Hepatocyte (in vitro differentiated cells): Measurements from ENCODE around the gene BCAS1. TPM values are rescaled to one million over a fixed set of nuclear protein-coding genes. Genes with fewer than 3 reads are reported as not detected.
A peak's percentile ranks its signal among the peaks of the same experiment; 100 is the strongest.

Experiments
- DNase-seq: peaks from one replicate; pipeline ENCODE4 v3.0.0-alpha.2; 2016; ENCODE audit warnings: low spot score
- H2AFZ ChIP-seq: fragments of 200-600 bp; sonication (generic); 2 replicates; pipeline ENCODE4 v1.6.0; 2016; ENCODE audit warnings: antibody characterized with exemption, mild to moderate bottlenecking
- H3K27ac ChIP-seq: fragments of 200-600 bp; sonication (generic); 2 replicates; pipeline ENCODE4 v1.5.1; 2016; ENCODE audit warnings: mild to moderate bottlenecking
- H3K27me3 ChIP-seq: fragments of 200-600 bp; sonication (generic); 2 replicates; pipeline ENCODE4 v1.6.1; 2016
- H3K36me3 ChIP-seq: fragments of 200-600 bp; sonication (generic); replicated peaks from 2 replicates; pipeline ENCODE4 v1.5.1; 2016; ENCODE audit warnings: low read depth; ENCODE audit not compliant: insufficient read depth
- H3K4me1 ChIP-seq: fragments of 200-600 bp; sonication (generic); 2 replicates; pipeline ENCODE4 v1.5.1; 2016; ENCODE audit warnings: mild to moderate bottlenecking, moderate library complexity; ENCODE audit not compliant: insufficient read depth
- H3K4me2 ChIP-seq: fragments of 200-600 bp; sonication (generic); 2 replicates; pipeline ENCODE4 v1.6.0; 2016
- H3K4me3 ChIP-seq: fragments of 200-600 bp; sonication (generic); 2 replicates; pipeline ENCODE4 v1.5.1; 2016; ENCODE audit warnings: mild to moderate bottlenecking
- H3K79me2 ChIP-seq: fragments of 200-600 bp; sonication (generic); 2 replicates; pipeline ENCODE4 v1.6.0; 2017; ENCODE audit warnings: mild to moderate bottlenecking
- H3K9me2 ChIP-seq: fragments of 200-600 bp; sonication (generic); replicated peaks from 2 replicates; pipeline ENCODE4 v1.6.0; 2017; ENCODE audit warnings: mild to moderate bottlenecking; ENCODE audit not compliant: insufficient read depth
- H3K9me3 ChIP-seq: fragments of 200-600 bp; sonication (generic); 2 replicates; pipeline ENCODE4 v1.5.1; 2016; ENCODE audit warnings: low read depth, mild to moderate bottlenecking
- H4K20me1 ChIP-seq: fragments of 200-600 bp; sonication (generic); 2 replicates; pipeline ENCODE4 v1.6.0; 2016; ENCODE audit warnings: mild to moderate bottlenecking; ENCODE audit not compliant: insufficient read depth, poor library complexity, severe bottlenecking
- EZH2 ChIP-seq: fragments of 200-600 bp; sonication (generic); IDR thresholded peaks from 2 replicates; pipeline ENCODE4 v1.6.1; 2016; ENCODE audit warnings: antibody characterized with exemption, mild to moderate bottlenecking, borderline replicate concordance
- EZH2phosphoT487 ChIP-seq: fragments of 200-600 bp; sonication (generic); IDR thresholded peaks from one replicate; pipeline ENCODE4 v1.6.1; 2018; ENCODE audit warnings: antibody characterized with exemption, mild to moderate bottlenecking, low read depth, moderate library complexity; ENCODE audit not compliant: unreplicated experiment, severe bottlenecking
- WGBS: methylation state at CpG from one replicate; pipeline ENCODE4 v1.1.6; 2016; ENCODE audit warnings: low lambda C conversion rate; ENCODE audit errors: missing lambda C conversion rate; 5-methylcytosine and 5-hydroxymethylcytosine counted together
- polyA plus RNA-seq: library from polyadenylated mRNA; unstranded; fragments of >200 nt; fragmentation: Nextera tagmentation; extraction: Ambion mirVana; gene quantifications from 2 replicates; pipeline ENCODE4 v1.2.1, GENCODE V29; 2016
- total RNA-seq: library from RNA; depleted of rRNA; stranded (reverse); fragments of >200 nt; gene quantifications from 2 replicates; pipeline ENCODE4 v1.2.3, GENCODE V29; 2014
- TF ChIP-seq, protein P1 (sequence below): fragments of 200-600 bp; sonication (generic); IDR thresholded peaks from 2 replicates; pipeline ENCODE4 v1.5.1; 2016; ENCODE audit warnings: antibody characterized with exemption, mild to moderate bottlenecking; ENCODE audit not compliant: poor library complexity

Gene BCAS1
- total and polyA plus RNA-seq, 2 experiments from 2014 or later: 4.9 to 9.8 TPM

DNA sequence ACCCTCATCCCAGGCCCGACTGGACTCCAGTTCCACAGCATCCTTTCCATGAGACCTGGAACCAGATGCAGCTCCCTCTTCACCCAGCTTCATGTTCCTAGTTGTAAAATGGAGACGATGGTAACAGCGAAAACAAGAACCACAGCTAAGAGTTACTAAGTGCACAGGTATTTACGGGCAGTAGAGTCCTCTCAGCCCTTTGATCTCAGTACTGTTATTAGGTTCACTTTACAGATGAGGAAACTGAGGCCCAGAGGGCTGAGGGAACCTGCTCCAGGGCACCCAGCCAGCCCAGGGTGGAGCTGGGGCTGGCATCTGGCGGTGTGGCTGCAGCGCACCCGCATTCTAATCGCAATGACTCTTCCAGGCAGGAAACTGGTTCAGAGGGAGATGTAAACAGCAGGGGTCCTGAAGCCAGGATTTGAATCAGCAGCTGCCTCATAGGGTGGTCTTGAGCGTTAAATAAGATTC is 858 bp downstream of the BCAS1 start:
- H4K20me1 ChIP-seq: no peaks in the 10 kb centered on the region
- TF ChIP-seq EZH2 (no peak), EZH2phosphoT487 (no peak)
- TF ChIP-seq, protein P1, sequence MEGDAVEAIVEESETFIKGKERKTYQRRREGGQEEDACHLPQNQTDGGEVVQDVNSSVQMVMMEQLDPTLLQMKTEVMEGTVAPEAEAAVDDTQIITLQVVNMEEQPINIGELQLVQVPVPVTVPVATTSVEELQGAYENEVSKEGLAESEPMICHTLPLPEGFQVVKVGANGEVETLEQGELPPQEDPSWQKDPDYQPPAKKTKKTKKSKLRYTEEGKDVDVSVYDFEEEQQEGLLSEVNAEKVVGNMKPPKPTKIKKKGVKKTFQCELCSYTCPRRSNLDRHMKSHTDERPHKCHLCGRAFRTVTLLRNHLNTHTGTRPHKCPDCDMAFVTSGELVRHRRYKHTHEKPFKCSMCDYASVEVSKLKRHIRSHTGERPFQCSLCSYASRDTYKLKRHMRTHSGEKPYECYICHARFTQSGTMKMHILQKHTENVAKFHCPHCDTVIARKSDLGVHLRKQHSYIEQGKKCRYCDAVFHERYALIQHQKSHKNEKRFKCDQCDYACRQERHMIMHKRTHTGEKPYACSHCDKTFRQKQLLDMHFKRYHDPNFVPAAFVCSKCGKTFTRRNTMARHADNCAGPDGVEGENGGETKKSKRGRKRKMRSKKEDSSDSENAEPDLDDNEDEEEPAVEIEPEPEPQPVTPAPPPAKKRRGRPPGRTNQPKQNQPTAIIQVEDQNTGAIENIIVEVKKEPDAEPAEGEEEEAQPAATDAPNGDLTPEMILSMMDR: no peak
- no peaks in the 10 kb centered on the region for H3K36me3 ChIP-seq
- no peak overlapping the region for H2AFZ ChIP-seq
- H3K4me2 ChIP-seq: peak overlapping the region; percentile 59
- H3K4me3 ChIP-seq: no peak overlapping the region
- DNase-seq: no peak
- H3K27me3 ChIP-seq: no peaks in the 10 kb centered on the region
- no peaks in the 10 kb centered on the region for H3K9me3 ChIP-seq
- peak overlapping the region; percentile 95 for H3K27ac ChIP-seq
- WGBS: 81% methylated on average over 8 of the region's 9 CpGs
- H3K9me2 ChIP-seq: no peaks in the 10 kb centered on the region
- H3K4me1 ChIP-seq: peaks cover 36% of the 10 kb centered on the region
- no peaks in the 10 kb centered on the region for H3K79me2 ChIP-seq

DNA sequence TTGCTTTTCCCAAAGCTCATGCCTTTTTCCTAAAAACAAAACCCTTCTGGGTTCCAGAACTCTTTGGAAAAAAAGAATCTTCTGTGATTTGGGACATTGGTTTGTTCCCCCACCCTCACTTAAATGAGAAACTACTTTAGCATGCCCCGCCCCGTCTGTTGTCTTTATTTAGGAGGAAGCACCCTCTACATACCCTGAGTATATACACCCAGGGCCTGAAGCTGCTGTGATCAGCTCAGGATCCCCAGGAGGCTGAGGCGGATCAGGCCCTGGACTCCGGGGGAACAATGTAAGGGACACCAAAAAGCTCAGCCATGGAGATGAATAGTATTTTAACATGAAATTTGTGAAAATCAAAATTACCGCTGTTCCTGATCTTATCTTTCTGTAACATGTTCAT is 1.4 kb downstream of the BCAS1 start:
- TF ChIP-seq, protein P1: no peak
- TF ChIP-seq EZH2phosphoT487: no peak
- no peak for TF ChIP-seq EZH2
- peaks cover 36% of the 10 kb centered on the region for H3K4me1 ChIP-seq
- H3K79me2 ChIP-seq: no peaks in the 10 kb centered on the region
- no peaks in the 10 kb centered on the region for H3K36me3 ChIP-seq
- no peak overlapping the region for H3K4me2 ChIP-seq
- DNase-seq: no peak
- no peaks in the 10 kb centered on the region for H3K9me3 ChIP-seq
- H2AFZ ChIP-seq: no peak overlapping the region
- H3K27ac ChIP-seq: peak overlapping the region; percentile 95
- H3K4me3 ChIP-seq: no peak overlapping the region
- H3K9me2 ChIP-seq: no peaks in the 10 kb centered on the region
- no peaks in the 10 kb centered on the region for H3K27me3 ChIP-seq
- WGBS: 96% methylated on average over 5 of the region's 5 CpGs
- no peaks in the 10 kb centered on the region for H4K20me1 ChIP-seq

DNA sequence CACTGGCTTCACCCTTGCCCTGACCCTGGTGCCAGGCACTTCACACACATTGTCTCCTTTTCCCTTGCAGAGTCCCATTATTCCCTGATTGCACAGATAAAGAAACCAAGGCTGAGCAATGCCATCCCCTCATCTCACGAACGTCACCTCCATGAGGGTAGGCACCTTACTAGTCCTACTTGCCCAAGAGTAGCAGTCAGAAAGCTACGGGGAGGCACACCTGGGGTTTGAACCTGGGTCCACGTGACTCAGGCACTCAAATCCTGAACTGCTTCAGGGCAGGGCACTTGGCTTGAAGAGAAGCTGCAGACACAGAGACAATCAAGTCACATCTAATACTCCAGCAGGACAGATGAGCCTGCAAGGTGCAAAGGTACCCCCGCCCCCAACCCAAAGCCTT is 1.9 kb downstream of the BCAS1 start:
- Histone ChIP-seq H3K9me3 (no peaks in the 10 kb centered on the region), H3K79me2 (no peaks in the 10 kb centered on the region), H3K4me2 (peak overlapping the region; percentile 57), H3K27ac (peak overlapping the region; percentile 95), H3K9me2 (no peaks in the 10 kb centered on the region), H3K36me3 (no peaks in the 10 kb centered on the region), H3K4me3 (no peak overlapping the region), H3K4me1 (peaks cover 36% of the 10 kb centered on the region), H4K20me1 (no peaks in the 10 kb centered on the region), H2AFZ (no peak overlapping the region), H3K27me3 (no peaks in the 10 kb centered on the region)
- DNase-seq: no peak
- TF ChIP-seq EZH2: no peak
- TF ChIP-seq EZH2phosphoT487: no peak
- 68% methylated on average over 5 of the region's 5 CpGs for WGBS

DNA sequence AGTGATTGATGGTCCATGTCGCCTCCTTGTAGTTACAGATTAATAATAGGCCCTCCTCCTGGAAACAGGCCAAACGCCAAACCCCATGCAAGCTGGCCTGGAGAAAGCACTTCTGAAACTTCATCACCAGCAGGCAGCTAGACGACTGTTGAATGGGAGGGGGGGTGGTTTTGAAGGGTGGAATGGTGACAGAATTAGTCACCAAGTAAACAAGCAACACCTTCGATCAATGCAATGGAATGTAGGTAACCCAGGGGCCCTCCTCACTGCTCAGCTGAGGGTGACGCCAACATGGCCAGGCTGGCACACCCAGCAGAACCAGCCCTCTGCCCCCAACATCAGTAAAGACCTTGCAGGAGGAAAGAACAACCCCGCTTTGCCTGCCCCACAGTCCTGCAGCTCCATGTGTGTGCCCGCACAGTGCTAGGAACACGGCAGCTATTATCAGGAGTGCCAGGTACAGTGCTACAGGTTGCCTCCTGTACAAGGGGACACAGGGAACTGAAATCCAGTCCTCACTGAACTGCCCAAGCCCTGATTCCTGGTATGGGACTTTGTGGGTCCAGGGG is 2.7 kb downstream of the BCAS1 start:
- Histone ChIP-seq H4K20me1 (no peaks in the 10 kb centered on the region), H3K36me3 (no peaks in the 10 kb centered on the region), H3K27me3 (no peaks in the 10 kb centered on the region), H3K4me2 (peak overlapping the region; percentile 57), H3K9me2 (no peaks in the 10 kb centered on the region), H3K4me3 (no peak overlapping the region), H3K79me2 (no peaks in the 10 kb centered on the region), H2AFZ (no peak overlapping the region), H3K27ac (peak overlapping the region; percentile 95), H3K4me1 (peaks cover 36% of the 10 kb centered on the region), H3K9me3 (no peaks in the 10 kb centered on the region)
- TF ChIP-seq EZH2phosphoT487 (no peak), EZH2 (no peak)
- TF ChIP-seq, protein P1: no peak
- 47% methylated on average over 8 of the region's 8 CpGs for WGBS
- peak; percentile 92 for DNase-seq
